Brain microvascular endothelial cell (primary cell): Measurements from ENCODE around the gene YPEL4.
"Not testable (repeated sequence)": the region's sequence is repeated elsewhere in the genome, so short reads cannot be mapped to it uniquely, and the experiment has no call there.

Experiments
- DNase-seq: peaks from one replicate; pipeline ENCODE4 v3.0.0-alpha.2; 2020
- H3K27ac ChIP-seq: fragments of 250-450 bp; sonication (Bioruptor Pico); 2 replicates; pipeline ENCODE4 v1.5.1; 2020; ENCODE audit warnings: mild to moderate bottlenecking, moderate library complexity
- H3K27me3 ChIP-seq: fragments of 250-450 bp; sonication (Bioruptor Pico); replicated peaks from 2 replicates; pipeline ENCODE4 v1.5.1; 2020; ENCODE audit warnings: mild to moderate bottlenecking
- H3K36me3 ChIP-seq: fragments of 250-450 bp; sonication (Bioruptor Pico); replicated peaks from 2 replicates; pipeline ENCODE4 v1.5.1; 2020; ENCODE audit warnings: mild to moderate bottlenecking
- H3K4me3 ChIP-seq: 2 replicates; pipeline ENCODE4 v1.5.1; 2011; ENCODE audit warnings: low read depth, mild to moderate bottlenecking, control low read depth, low read length, moderate library complexity
- CTCF ChIP-seq: IDR thresholded peaks from 2 replicates; pipeline ENCODE4 v1.5.1; 2011; ENCODE audit warnings: low read depth, mild to moderate bottlenecking, moderate library complexity, low read length, control low read depth, inconsistent platforms; ENCODE audit errors: missing control alignments
- in situ Hi-C: cut with HindIII; loops from 2 replicates; pipeline ENCODE4 v1.10.0; 2017; ENCODE audit warnings: low sequenced_read_pairs, low pct_ligation_motif_present

Gene YPEL4

GRCh38 chr11:57649826-57650738, at the start of gene YPEL4:
Gene YPEL4 (minus strand): TSS chr11:57649912. CDS start chr11:57647107, 2,805 bp downstream.
- Histone ChIP-seq H3K36me3 (no peaks in the 10 kb centered on the region), H3K27ac (peak within 1 kb of the TSS; percentile 16), H3K27me3 (peaks cover 20% of the 10 kb centered on the region), H3K4me3 (peak within 1 kb of the TSS; percentile 38)
- DNase-seq = peak; percentile 74
- no peak for TF ChIP-seq CTCF
- in situ Hi-C loops = loop anchor here (10.0 kb wide), 1 partner anchor 85 kb away; the partner anchor contains the start of gene UBE2L6

GRCh38 chr11:57698843-57699365, 49.2 kb upstream of the YPEL4 start:
- Histone ChIP-seq H3K27ac (no peak overlapping the region), H3K36me3 (peaks cover 83% of the 10 kb centered on the region), H3K27me3 (no peaks in the 10 kb centered on the region), H3K4me3 (no peak overlapping the region)
- no peak for DNase-seq
- no peak for TF ChIP-seq CTCF
- in situ Hi-C loops = no loop called here

GRCh38 chr11:57690474-57690873, 40.8 kb upstream of the YPEL4 start:
- H3K4me3 ChIP-seq, in situ Hi-C loops, H3K27ac ChIP-seq, DNase-seq, H3K27me3 ChIP-seq: not testable (repeated sequence)
- H3K36me3 ChIP-seq = peaks cover 71% of the 10 kb centered on the region

- Histone ChIP-seq H3K27me3 (no peaks in the 10 kb centered on the region), H3K4me3 (no peak overlapping the region), H3K27ac (no peak overlapping the region), H3K36me3 (peaks cover 51% of the 10 kb centered on the region)
- in situ Hi-C loops = no loop called here
- TF ChIP-seq CTCF = no peak
- DNase-seq = no peak
These were observed 31.5 kb upstream of the YPEL4 start for GRCh38 chr11:57681168-57681567.

- H3K27ac ChIP-seq = no peak overlapping the region
- peak; percentile 6 for DNase-seq
- H3K27me3 ChIP-seq = no peaks in the 10 kb centered on the region
- TF ChIP-seq CTCF = no peak
- H3K36me3 ChIP-seq = peaks cover 51% of the 10 kb centered on the region
- H3K4me3 ChIP-seq = no peak overlapping the region
- in situ Hi-C loops = no loop called here
These were observed 30.8 kb upstream of the YPEL4 start for GRCh38 chr11:57680552-57680874.

- H3K4me3 ChIP-seq = no peak overlapping the region
- no peaks in the 10 kb centered on the region for H3K27me3 ChIP-seq
- H3K36me3 ChIP-seq = peaks cover 53% of the 10 kb centered on the region
- in situ Hi-C loops = no loop called here
- DNase-seq = no peak
- TF ChIP-seq CTCF = no peak
- no peak overlapping the region for H3K27ac ChIP-seq
These were observed 29.7 kb upstream of the YPEL4 start for GRCh38 chr11:57679396-57679795.
